ENCODE data around the gene PPIF.

PPIF gene

DNA sequence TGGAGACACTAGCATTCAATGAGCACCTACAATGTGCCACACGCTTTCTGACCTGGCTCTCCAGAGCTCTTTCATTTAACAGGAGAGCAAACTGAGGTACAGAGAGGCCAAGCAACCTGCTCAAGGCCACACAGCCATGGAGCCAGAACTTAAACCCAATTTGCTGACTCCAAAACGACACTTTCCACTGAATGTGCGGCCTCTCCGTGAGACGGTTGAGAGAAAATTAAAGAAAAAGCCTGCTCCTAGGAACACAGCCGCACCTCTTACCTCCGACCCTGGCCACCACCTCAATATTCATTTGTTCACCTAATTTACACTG lies 55.3 kb downstream of the PPIF start:
- CTCF ChIA-PET = interaction anchor here (0.6 to 5.3 kb wide), 3 partner anchors 13 to 22 kb away, joined by 3 to 35 read pairs (median 5); no protein-coding TSS in a partner anchor
- TF ChIP-seq, protein P1, sequence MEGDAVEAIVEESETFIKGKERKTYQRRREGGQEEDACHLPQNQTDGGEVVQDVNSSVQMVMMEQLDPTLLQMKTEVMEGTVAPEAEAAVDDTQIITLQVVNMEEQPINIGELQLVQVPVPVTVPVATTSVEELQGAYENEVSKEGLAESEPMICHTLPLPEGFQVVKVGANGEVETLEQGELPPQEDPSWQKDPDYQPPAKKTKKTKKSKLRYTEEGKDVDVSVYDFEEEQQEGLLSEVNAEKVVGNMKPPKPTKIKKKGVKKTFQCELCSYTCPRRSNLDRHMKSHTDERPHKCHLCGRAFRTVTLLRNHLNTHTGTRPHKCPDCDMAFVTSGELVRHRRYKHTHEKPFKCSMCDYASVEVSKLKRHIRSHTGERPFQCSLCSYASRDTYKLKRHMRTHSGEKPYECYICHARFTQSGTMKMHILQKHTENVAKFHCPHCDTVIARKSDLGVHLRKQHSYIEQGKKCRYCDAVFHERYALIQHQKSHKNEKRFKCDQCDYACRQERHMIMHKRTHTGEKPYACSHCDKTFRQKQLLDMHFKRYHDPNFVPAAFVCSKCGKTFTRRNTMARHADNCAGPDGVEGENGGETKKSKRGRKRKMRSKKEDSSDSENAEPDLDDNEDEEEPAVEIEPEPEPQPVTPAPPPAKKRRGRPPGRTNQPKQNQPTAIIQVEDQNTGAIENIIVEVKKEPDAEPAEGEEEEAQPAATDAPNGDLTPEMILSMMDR (IDR thresholded peaks at IDR 0.05; ENCODE audit: insufficient read depth, low read length, missing control alignments) = no peak
- POLR2A ChIA-PET = no interaction called here
- H3K4me3 ChIP-seq (ENCODE audit: low read depth, low read length) = no peak overlapping the region
- DNase-seq (ENCODE audit: low read depth, low spot score) = no peak

DNA sequence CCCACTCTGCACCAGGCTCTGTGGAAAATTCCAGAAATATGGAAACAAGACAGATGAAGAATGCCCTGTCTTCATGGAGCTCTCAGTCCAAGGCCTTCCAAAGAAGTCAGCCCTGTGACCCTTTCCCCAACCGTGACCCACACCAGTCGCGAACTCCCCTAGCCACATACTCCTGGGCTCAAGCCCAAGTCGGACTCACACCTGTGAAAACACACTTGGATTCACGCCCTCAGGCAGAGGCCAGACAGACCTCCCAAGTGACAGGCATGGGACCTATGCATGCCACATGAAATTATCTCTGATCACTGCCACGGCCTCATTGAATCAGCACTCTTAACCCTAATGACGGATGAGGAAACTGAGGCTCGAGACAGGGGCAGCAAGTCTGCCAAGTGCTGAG lies 55.7 kb downstream of the PPIF start:
- ChIA-PET CTCF (interaction anchor here (1.8 kb wide), 1 partner anchor 22 kb away, joined by 5 read pairs; no protein-coding TSS in a partner anchor), POLR2A (no interaction called here)
- TF ChIP-seq, protein P1 (IDR thresholded peaks at IDR 0.05; ENCODE audit: insufficient read depth, low read length, missing control alignments) = no peak
- no peak overlapping the region for H3K4me3 ChIP-seq (ENCODE audit: low read depth, low read length)
- DNase-seq (ENCODE audit: low read depth, low spot score) = no peak

DNA sequence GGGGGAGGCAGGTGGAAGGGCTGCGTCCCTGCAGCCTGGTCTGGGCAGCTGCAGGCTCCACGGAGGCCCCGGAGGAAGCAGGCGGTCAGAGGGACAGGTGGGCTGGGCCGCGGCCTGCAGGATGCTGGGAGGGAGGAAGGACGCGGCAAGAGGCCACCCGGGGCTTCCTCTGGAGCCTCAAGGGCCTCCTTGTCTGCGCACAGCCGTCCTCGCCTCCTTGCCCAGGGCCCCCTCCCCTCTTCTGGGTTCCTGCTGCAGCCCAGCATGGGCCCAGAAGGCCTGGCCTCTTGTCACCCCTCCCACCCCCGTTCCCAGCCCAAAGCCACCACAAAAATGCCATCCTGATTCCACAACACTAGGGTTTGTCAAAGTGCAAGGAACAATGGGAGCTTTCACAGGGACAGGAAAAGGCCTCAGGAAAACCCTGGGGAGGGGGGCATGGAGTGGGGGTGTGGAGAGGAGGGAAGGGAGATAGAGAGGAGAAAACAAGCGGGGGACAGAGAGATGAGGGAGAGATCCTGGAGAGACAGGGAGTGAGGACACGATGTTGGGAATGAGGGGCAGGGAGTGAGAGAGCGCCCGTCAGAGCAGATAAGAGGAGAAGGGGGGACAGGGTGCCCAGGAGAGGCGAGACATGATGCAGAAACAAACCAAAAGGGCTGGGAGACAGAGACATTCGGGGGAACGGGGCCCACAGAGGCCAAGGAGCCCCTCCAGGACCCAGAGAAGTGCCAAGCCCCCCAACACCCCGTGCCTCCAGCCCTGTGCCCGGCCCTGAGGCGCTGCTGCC lies 56.4 kb downstream of the PPIF start:
- TF ChIP-seq, protein P1 (IDR thresholded peaks at IDR 0.05; ENCODE audit: insufficient read depth, low read length, missing control alignments) = no peak
- DNase-seq (ENCODE audit: low read depth, low spot score) = no peak
- no peak overlapping the region for H3K4me3 ChIP-seq (ENCODE audit: low read depth, low read length)
- ChIA-PET POLR2A (no interaction called here), CTCF (interaction anchor here (1.8 kb wide), 1 partner anchor 21 kb away, joined by 5 read pairs; no protein-coding TSS in a partner anchor)

DNA sequence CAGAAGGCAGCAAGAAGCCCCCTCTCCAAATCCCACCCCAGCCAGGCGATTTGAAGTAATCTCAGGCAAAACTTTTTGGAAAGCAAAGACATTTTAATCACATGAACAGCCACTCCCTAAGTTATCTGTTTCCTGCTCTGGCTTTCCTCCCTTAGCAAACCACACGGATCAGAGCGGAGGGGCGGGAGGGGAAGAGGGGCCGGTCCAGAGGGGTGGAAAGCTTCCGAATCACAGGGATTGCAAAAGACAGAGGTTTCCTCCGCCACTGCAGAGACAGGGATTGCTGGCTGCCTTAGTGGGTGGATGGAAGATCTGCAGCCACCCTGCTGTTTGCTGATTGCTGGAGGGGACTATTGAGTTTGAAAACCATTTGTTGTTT lies 57.0 kb downstream of the PPIF start:
- ChIA-PET POLR2A (no interaction called here), CTCF (interaction anchor here (1.0 to 2.3 kb wide), 3 partner anchors 17 to 31 kb away, joined by 3 to 6 read pairs (median 5); no protein-coding TSS in a partner anchor)
- H3K4me3 ChIP-seq (ENCODE audit: low read depth, low read length) = no peak overlapping the region
- TF ChIP-seq, protein P1 (IDR thresholded peaks at IDR 0.05; ENCODE audit: insufficient read depth, low read length, missing control alignments) = no peak
- DNase-seq (ENCODE audit: low read depth, low spot score) = no peak

DNA sequence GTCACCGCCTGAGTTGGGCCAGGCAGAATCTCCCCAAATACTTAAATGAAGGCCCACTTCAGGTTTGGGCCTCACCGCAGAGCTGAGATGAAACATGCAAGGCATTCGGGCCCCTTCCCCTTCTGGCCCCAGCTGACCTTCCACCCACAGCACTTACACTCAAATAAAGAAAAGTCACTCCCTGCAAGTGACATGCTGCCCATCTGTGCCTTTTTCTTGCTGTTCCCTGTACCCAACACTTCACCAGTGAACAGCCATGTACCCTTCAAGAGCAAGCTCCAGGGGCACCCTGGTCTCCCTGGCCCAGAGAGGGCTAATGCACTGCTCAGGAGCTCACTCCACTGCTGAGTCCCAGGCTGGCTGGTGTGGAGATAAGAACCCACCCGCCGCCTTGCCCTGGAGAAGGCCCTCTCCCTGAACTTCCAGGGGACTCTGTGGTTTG lies 57.4 kb downstream of the PPIF start:
- POLR2A ChIA-PET = no interaction called here
- CTCF ChIA-PET = interaction anchor here (1.0 to 2.4 kb wide), 4 partner anchors 12 to 83 kb away, joined by 3 to 9 read pairs (median 5); no protein-coding TSS in a partner anchor
- no peak for DNase-seq (ENCODE audit: low read depth, low spot score)
- TF ChIP-seq, protein P1 (IDR thresholded peaks at IDR 0.05; ENCODE audit: insufficient read depth, low read length, missing control alignments) = no peak
- H3K4me3 ChIP-seq (ENCODE audit: low read depth, low read length) = no peak overlapping the region

Measured in AG04449 (cell line).